ENCODE data around the gene LRRC36. TPM values are rescaled to one million over a fixed set of nuclear protein-coding genes. Genes with fewer than 3 reads are reported as not detected.

LRRC36 gene
- total and polyA plus RNA-seq, 2 experiments from 2014 or later, result 1.2 TPM; not detected in 1

DNA sequence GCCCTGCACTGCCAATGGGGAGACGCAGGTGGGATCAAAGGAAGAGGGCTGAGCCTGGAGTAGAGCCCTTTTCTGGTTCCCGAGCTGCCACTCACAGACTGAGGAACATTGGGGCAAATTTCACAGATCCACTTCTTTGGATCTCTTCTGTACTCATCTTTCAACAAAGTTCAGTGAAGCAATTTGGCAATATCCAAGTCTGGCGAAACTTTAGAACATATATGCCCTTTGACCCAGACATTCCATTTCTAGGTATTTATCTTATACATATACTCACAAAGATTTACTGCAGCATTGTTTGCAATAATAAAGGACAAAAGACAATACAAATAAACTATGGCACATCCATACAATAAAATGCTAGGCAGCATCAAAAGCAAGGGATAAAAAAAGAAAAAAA is 84.7 kb downstream of the LRRC36 start:
- no peak for ATAC-seq
- H3K4me3 Mint-ChIP-seq, result no peak overlapping the region
- Histone ChIP-seq H3K27ac (ENCODE audit: low read depth) (no peak overlapping the region), H3K36me3 (ENCODE audit: insufficient read depth) (no peaks in the 10 kb centered on the region), H4K20me1 (replicated peaks; ENCODE audit: insufficient read depth) (no peaks in the 10 kb centered on the region; the same call in 1 of the 2 replicates), H3K79me2 (replicated peaks; ENCODE audit: insufficient read depth) (no peaks in the 10 kb centered on the region), H3K4me3 (no peak overlapping the region), H3K27me3 (ENCODE audit: insufficient read depth) (no peaks in the 10 kb centered on the region), H3K4me1 (ENCODE audit: insufficient read depth) (peaks cover 25% of the 10 kb centered on the region), H3K4me2 (no peak overlapping the region), H3F3A (replicated peaks; ENCODE audit: low read depth) (peaks cover 6% of the 10 kb centered on the region; the same call in 1 of the 2 replicates), H3K9me2 (ENCODE audit: insufficient read depth) (no peaks in the 10 kb centered on the region), H2AFZ (no peak overlapping the region)
- H3K27ac Mint-ChIP-seq, result no peak overlapping the region
- TF ChIP-seq, protein P1, sequence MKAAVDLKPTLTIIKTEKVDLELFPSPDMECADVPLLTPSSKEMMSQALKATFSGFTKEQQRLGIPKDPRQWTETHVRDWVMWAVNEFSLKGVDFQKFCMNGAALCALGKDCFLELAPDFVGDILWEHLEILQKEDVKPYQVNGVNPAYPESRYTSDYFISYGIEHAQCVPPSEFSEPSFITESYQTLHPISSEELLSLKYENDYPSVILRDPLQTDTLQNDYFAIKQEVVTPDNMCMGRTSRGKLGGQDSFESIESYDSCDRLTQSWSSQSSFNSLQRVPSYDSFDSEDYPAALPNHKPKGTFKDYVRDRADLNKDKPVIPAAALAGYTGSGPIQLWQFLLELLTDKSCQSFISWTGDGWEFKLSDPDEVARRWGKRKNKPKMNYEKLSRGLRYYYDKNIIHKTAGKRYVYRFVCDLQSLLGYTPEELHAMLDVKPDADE (IDR thresholded peaks at IDR 0.05), result no peak
- no peak for TF ChIP-seq ZNF114 (CRISPR knock-in tag; IDR thresholded peaks at IDR 0.05)
- TF ChIP-seq ZNF331 (CRISPR knock-in tag; IDR thresholded peaks at IDR 0.05; ENCODE audit: low read depth), result no peak
- TF ChIP-seq STAT1 (IDR thresholded peaks at IDR 0.05; ENCODE audit: unreplicated experiment), result no peak
- no peak for TF ChIP-seq EZH2 (IDR thresholded peaks at IDR 0.05; ENCODE audit: low read depth, unreplicated experiment)
- no peak for TF ChIP-seq POLR2AphosphoS5 (IDR thresholded peaks at IDR 0.05; ENCODE audit: low read depth)
- TF ChIP-seq, protein P2, sequence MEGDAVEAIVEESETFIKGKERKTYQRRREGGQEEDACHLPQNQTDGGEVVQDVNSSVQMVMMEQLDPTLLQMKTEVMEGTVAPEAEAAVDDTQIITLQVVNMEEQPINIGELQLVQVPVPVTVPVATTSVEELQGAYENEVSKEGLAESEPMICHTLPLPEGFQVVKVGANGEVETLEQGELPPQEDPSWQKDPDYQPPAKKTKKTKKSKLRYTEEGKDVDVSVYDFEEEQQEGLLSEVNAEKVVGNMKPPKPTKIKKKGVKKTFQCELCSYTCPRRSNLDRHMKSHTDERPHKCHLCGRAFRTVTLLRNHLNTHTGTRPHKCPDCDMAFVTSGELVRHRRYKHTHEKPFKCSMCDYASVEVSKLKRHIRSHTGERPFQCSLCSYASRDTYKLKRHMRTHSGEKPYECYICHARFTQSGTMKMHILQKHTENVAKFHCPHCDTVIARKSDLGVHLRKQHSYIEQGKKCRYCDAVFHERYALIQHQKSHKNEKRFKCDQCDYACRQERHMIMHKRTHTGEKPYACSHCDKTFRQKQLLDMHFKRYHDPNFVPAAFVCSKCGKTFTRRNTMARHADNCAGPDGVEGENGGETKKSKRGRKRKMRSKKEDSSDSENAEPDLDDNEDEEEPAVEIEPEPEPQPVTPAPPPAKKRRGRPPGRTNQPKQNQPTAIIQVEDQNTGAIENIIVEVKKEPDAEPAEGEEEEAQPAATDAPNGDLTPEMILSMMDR (conservative IDR thresholded peaks at IDR 0.05; ENCODE audit: low read depth in 2 of 2), result no peak
- no peak for TF ChIP-seq EZH2phosphoT487 (IDR thresholded peaks at IDR 0.05; ENCODE audit: unreplicated experiment)
- TF ChIP-seq, protein P3, sequence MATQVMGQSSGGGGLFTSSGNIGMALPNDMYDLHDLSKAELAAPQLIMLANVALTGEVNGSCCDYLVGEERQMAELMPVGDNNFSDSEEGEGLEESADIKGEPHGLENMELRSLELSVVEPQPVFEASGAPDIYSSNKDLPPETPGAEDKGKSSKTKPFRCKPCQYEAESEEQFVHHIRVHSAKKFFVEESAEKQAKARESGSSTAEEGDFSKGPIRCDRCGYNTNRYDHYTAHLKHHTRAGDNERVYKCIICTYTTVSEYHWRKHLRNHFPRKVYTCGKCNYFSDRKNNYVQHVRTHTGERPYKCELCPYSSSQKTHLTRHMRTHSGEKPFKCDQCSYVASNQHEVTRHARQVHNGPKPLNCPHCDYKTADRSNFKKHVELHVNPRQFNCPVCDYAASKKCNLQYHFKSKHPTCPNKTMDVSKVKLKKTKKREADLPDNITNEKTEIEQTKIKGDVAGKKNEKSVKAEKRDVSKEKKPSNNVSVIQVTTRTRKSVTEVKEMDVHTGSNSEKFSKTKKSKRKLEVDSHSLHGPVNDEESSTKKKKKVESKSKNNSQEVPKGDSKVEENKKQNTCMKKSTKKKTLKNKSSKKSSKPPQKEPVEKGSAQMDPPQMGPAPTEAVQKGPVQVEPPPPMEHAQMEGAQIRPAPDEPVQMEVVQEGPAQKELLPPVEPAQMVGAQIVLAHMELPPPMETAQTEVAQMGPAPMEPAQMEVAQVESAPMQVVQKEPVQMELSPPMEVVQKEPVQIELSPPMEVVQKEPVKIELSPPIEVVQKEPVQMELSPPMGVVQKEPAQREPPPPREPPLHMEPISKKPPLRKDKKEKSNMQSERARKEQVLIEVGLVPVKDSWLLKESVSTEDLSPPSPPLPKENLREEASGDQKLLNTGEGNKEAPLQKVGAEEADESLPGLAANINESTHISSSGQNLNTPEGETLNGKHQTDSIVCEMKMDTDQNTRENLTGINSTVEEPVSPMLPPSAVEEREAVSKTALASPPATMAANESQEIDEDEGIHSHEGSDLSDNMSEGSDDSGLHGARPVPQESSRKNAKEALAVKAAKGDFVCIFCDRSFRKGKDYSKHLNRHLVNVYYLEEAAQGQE (IDR thresholded peaks at IDR 0.05; ENCODE audit: unreplicated experiment), result no peak
- TF ChIP-seq NANOG (IDR thresholded peaks at IDR 0.05; ENCODE audit: borderline replicate concordance), result no peak
- no peak for TF ChIP-seq JUNB (IDR thresholded peaks at IDR 0.05; ENCODE audit: unreplicated experiment)
- no peak for TF ChIP-seq CREB1 (CRISPR knock-in tag; IDR thresholded peaks at IDR 0.05; ENCODE audit: low read depth)
- H3K27me3 Mint-ChIP-seq (ENCODE audit: insufficient read depth, low read depth, poor library complexity), result peaks cover 19% of the 10 kb centered on the region
- H3K9me3 Mint-ChIP-seq, result no peaks in the 10 kb centered on the region
- H3K36me3 Mint-ChIP-seq (ENCODE audit: low read depth), result no peaks in the 10 kb centered on the region; the same call in 2 of the 3 replicates
- H3K4me1 Mint-ChIP-seq, result peaks cover 28% of the 10 kb centered on the region
- DNase-seq (ENCODE audit: low spot score), result no peak
